HEK293 (cell line): ENCODE measurements around the gene EYS.

Experiments used
- ZBTB8A ChIP-seq: fragments of 450-650 bp; formaldehyde crosslinking; IDR thresholded peaks from 2 replicates; pipeline ENCODE4 v1.5.1; 2016; ENCODE audit warnings: missing biosample characterization, missing genetic modification characterization
- ZNF239 ChIP-seq: fragments of 450-650 bp; formaldehyde crosslinking; IDR thresholded peaks from 2 replicates; pipeline ENCODE4 v1.5.1; 2016; ENCODE audit warnings: missing biosample characterization, missing genetic modification characterization
- TF ChIP-seq, protein P1 (sequence below): fragments of 450-650 bp; formaldehyde crosslinking; IDR thresholded peaks from 2 replicates; pipeline ENCODE4 v1.5.1; 2016; ENCODE audit warnings: missing biosample characterization, missing genetic modification characterization
- TF ChIP-seq, protein P2 (sequence below): fragments of 450-650 bp; formaldehyde crosslinking; IDR thresholded peaks from 2 replicates; pipeline ENCODE4 v1.5.1; 2016; ENCODE audit warnings: missing biosample characterization, missing genetic modification characterization, low read depth
- TF ChIP-seq, protein P3 (sequence below): fragments of 450-650 bp; formaldehyde crosslinking; IDR thresholded peaks from 2 replicates; pipeline ENCODE4 v1.5.1; 2016; ENCODE audit warnings: missing biosample characterization, missing genetic modification characterization
- TF ChIP-seq, protein P4 (sequence below): fragments of 450-650 bp; formaldehyde crosslinking; IDR thresholded peaks from 2 replicates; pipeline ENCODE4 v1.5.1; 2016; ENCODE audit warnings: missing biosample characterization, missing genetic modification characterization

DNA sequence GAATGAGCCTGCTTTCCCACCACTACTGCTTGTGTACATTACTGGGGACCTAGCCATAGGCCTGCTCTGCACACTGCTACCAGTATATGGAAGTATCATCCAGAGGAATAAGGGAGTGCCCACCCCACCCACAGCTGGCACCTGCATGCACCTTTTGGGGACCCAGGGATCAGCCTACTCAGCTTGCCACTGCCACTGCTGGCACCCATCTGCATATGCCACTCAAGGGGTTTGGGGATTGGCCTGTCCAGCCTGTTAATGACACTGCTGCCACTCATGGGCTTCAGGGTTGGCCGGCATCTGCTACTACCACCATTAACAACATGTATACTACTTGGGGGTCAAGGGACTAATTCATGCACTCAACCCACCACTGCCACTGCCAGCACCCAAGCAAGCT, 1239.4 kb downstream of the EYS start:
- TF ChIP-seq, protein P1, sequence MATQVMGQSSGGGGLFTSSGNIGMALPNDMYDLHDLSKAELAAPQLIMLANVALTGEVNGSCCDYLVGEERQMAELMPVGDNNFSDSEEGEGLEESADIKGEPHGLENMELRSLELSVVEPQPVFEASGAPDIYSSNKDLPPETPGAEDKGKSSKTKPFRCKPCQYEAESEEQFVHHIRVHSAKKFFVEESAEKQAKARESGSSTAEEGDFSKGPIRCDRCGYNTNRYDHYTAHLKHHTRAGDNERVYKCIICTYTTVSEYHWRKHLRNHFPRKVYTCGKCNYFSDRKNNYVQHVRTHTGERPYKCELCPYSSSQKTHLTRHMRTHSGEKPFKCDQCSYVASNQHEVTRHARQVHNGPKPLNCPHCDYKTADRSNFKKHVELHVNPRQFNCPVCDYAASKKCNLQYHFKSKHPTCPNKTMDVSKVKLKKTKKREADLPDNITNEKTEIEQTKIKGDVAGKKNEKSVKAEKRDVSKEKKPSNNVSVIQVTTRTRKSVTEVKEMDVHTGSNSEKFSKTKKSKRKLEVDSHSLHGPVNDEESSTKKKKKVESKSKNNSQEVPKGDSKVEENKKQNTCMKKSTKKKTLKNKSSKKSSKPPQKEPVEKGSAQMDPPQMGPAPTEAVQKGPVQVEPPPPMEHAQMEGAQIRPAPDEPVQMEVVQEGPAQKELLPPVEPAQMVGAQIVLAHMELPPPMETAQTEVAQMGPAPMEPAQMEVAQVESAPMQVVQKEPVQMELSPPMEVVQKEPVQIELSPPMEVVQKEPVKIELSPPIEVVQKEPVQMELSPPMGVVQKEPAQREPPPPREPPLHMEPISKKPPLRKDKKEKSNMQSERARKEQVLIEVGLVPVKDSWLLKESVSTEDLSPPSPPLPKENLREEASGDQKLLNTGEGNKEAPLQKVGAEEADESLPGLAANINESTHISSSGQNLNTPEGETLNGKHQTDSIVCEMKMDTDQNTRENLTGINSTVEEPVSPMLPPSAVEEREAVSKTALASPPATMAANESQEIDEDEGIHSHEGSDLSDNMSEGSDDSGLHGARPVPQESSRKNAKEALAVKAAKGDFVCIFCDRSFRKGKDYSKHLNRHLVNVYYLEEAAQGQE (tag by site-specific recombination): no peak
- TF ChIP-seq, protein P2, sequence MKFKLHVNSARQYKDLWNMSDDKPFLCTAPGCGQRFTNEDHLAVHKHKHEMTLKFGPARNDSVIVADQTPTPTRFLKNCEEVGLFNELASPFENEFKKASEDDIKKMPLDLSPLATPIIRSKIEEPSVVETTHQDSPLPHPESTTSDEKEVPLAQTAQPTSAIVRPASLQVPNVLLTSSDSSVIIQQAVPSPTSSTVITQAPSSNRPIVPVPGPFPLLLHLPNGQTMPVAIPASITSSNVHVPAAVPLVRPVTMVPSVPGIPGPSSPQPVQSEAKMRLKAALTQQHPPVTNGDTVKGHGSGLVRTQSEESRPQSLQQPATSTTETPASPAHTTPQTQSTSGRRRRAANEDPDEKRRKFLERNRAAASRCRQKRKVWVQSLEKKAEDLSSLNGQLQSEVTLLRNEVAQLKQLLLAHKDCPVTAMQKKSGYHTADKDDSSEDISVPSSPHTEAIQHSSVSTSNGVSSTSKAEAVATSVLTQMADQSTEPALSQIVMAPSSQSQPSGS (tag by site-specific recombination): no peak
- no peak for TF ChIP-seq ZBTB8A (tag by site-specific recombination)
- TF ChIP-seq, protein P3, sequence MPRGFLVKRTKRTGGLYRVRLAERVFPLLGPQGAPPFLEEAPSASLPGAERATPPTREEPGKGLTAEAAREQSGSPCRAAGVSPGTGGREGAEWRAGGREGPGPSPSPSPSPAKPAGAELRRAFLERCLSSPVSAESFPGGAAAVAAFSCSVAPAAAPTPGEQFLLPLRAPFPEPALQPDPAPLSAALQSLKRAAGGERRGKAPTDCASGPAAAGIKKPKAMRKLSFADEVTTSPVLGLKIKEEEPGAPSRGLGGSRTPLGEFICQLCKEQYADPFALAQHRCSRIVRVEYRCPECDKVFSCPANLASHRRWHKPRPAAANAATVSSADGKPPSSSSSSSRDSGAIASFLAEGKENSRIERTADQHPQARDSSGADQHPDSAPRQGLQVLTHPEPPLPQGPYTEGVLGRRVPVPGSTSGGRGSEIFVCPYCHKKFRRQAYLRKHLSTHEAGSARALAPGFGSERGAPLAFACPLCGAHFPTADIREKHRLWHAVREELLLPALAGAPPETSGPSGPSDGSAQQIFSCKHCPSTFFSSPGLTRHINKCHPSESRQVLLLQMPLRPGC (tag by site-specific recombination): no peak
- no peak for TF ChIP-seq ZNF239 (tag by site-specific recombination)
- TF ChIP-seq, protein P4, sequence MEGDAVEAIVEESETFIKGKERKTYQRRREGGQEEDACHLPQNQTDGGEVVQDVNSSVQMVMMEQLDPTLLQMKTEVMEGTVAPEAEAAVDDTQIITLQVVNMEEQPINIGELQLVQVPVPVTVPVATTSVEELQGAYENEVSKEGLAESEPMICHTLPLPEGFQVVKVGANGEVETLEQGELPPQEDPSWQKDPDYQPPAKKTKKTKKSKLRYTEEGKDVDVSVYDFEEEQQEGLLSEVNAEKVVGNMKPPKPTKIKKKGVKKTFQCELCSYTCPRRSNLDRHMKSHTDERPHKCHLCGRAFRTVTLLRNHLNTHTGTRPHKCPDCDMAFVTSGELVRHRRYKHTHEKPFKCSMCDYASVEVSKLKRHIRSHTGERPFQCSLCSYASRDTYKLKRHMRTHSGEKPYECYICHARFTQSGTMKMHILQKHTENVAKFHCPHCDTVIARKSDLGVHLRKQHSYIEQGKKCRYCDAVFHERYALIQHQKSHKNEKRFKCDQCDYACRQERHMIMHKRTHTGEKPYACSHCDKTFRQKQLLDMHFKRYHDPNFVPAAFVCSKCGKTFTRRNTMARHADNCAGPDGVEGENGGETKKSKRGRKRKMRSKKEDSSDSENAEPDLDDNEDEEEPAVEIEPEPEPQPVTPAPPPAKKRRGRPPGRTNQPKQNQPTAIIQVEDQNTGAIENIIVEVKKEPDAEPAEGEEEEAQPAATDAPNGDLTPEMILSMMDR: no peak
